Measurements from ENCODE around the gene NLRC4. TPM values are rescaled to one million over a fixed set of nuclear protein-coding genes. Genes with fewer than 3 reads are reported as not detected.

NLRC4 gene
- total and polyA plus RNA-seq, 8 donors, result 0.30 to 1.3 (median 0.83) TPM; not detected in 2

DNA sequence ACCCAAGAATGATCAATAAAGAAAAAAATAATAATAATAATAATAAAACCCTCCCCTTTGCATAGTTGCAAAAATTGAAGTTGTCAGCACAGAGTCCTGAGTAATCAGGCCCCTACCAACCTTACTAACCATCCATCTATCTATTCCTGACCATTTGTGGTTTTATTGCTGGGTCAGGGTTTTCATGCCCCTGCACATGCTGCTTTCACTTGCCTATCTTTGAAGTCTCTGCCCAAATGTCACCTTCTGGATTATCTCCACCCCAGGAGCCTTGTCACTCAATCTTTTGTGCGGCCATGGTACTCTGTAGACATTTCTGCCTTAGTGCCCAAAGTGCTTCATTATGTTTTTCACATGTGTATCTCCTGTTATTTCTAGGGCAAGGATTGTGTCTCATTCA is 63.9 kb downstream of the NLRC4 start:
- 86 to 95% (median 91%) methylated on average over 1 of the region's 1 CpG for WGBS, 5 donors
- intact Hi-C loops (cut with DNase I; ENCODE audit: low total_unique reads), result no loop called here

DNA sequence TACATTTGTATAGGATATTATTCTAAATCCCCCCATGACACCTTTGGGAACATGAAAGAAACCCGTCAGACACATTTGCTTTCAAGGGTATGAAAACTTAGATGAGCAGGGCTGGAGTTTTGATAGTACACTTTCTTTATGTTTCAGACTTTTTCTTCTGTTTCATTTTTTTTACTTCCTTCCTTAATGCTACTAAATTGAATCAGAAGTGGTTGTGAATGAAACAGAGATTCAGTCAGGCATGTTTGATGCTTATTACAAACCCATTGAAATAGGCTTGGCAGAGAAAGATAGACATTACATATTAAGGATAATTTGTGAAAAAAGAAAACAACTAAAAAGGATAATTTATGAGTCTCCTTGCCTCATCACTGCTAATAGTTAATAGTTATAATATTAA is 72.3 kb downstream of the NLRC4 start:
- Histone ChIP-seq H3K4me1 (no peaks in the 10 kb centered on the region), H3K4me3 (no peak overlapping the region), H3K36me3 (peaks cover 0 to 66% (median 62%) of the 10 kb centered on the region in 4 donors), H3K27ac (no peak overlapping the region), H3K27me3 (no peaks in the 10 kb centered on the region), H3K9me3 (no peaks in the 10 kb centered on the region)
- WGBS, 5 donors, result 69 to 90% (median 81%) methylated on average over 1 of the region's 1 CpG
- TF ChIP-seq EP300 (IDR thresholded peaks at IDR 0.05) (no peak), POLR2AphosphoS5 (IDR thresholded peaks at IDR 0.05) (no peak), POLR2A (IDR thresholded peaks at IDR 0.05) (no peak)
- TF ChIP-seq, protein P1, sequence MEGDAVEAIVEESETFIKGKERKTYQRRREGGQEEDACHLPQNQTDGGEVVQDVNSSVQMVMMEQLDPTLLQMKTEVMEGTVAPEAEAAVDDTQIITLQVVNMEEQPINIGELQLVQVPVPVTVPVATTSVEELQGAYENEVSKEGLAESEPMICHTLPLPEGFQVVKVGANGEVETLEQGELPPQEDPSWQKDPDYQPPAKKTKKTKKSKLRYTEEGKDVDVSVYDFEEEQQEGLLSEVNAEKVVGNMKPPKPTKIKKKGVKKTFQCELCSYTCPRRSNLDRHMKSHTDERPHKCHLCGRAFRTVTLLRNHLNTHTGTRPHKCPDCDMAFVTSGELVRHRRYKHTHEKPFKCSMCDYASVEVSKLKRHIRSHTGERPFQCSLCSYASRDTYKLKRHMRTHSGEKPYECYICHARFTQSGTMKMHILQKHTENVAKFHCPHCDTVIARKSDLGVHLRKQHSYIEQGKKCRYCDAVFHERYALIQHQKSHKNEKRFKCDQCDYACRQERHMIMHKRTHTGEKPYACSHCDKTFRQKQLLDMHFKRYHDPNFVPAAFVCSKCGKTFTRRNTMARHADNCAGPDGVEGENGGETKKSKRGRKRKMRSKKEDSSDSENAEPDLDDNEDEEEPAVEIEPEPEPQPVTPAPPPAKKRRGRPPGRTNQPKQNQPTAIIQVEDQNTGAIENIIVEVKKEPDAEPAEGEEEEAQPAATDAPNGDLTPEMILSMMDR (IDR thresholded peaks at IDR 0.05), result no peak
- intact Hi-C loops (cut with DNase I; ENCODE audit: low total_unique reads), result no loop called here
- DNase-seq, result no peak

More for the DNA sequence above, 63.9 kb downstream of the NLRC4 start:
- no peaks in the 10 kb centered on the region for H3K27me3 ChIP-seq
- H3K36me3 ChIP-seq, result peaks cover 23 to 92% (median 78%) of the 10 kb centered on the region in 4 donors
- no peak overlapping the region for H3K4me3 ChIP-seq
- no peaks in the 10 kb centered on the region for H3K4me1 ChIP-seq
- no peak for DNase-seq
- no peaks in the 10 kb centered on the region for H3K9me3 ChIP-seq
- no peak for TF ChIP-seq POLR2A (IDR thresholded peaks at IDR 0.05)
- TF ChIP-seq POLR2AphosphoS5 (IDR thresholded peaks at IDR 0.05), result no peak
- TF ChIP-seq EP300 (IDR thresholded peaks at IDR 0.05), result no peak
- TF ChIP-seq, protein P1 (IDR thresholded peaks at IDR 0.05), result no peak
- no peak overlapping the region for H3K27ac ChIP-seq

DNA sequence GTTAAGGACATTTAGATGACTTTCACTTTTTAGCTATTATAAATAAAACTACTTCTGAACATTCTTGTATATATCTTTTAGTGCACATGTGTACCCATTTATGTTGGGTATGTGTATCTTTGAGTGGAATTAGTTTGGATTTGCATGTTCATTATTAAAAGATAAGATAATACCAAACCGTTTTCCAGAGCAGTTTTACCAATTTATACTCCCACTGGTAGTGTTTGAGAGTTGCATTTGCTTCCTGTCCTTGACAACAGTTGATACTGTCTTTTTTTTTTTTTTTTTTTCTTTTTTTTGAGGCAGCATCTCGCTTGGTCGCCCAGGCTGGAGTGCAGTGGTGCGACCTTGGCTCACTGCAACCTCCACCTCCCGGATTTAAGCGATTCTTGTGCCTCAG is 75.7 kb downstream of the NLRC4 start:
- intact Hi-C loops (cut with DNase I; ENCODE audit: low total_unique reads), result no loop called here
- no peaks in the 10 kb centered on the region for H3K27me3 ChIP-seq
- H3K36me3 ChIP-seq, result peaks cover 7 to 71% (median 64%) of the 10 kb centered on the region in 4 donors
- TF ChIP-seq POLR2A (IDR thresholded peaks at IDR 0.05) (no peak), EP300 (IDR thresholded peaks at IDR 0.05) (no peak), POLR2AphosphoS5 (IDR thresholded peaks at IDR 0.05) (no peak)
- TF ChIP-seq, protein P1 (IDR thresholded peaks at IDR 0.05), result no peak
- no peak overlapping the region for H3K27ac ChIP-seq
- DNase-seq, result no peak
- no peaks in the 10 kb centered on the region for H3K9me3 ChIP-seq
- H3K4me1 ChIP-seq, result no peaks in the 10 kb centered on the region
- 78 to 89% (median 88%) methylated on average over 6 of the region's 6 CpGs for WGBS, 5 donors
- H3K4me3 ChIP-seq, result no peak overlapping the region

DNA sequence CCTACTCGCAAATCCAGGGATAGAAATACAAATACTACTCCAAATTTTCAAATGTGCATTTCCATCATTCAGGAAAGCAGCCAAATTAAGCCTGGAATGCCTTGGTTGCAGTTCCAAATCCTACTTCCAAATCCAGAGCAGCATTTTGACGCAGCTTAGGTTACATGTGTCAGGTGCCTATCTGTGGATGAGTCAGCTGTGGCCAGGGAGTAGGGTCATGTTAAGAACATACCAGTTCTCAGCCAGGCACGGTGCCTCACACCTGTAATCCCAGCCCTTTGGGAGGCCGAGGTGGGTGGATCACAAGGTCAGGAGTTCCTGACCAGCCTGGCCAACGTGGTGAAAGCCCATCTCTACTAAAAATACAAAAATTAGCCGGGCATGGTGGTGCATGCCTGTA is 82.0 kb downstream of the NLRC4 start:
- Histone ChIP-seq H3K4me1 (no peaks in the 10 kb centered on the region), H3K9me3 (no peaks in the 10 kb centered on the region), H3K36me3 (peaks cover 7 to 85% (median 79%) of the 10 kb centered on the region in 4 donors), H3K27ac (no peak overlapping the region), H3K4me3 (no peak overlapping the region), H3K27me3 (no peaks in the 10 kb centered on the region)
- intact Hi-C loops (cut with DNase I; ENCODE audit: low total_unique reads), result no loop called here
- TF ChIP-seq EP300 (IDR thresholded peaks at IDR 0.05), result no peak
- TF ChIP-seq POLR2A (IDR thresholded peaks at IDR 0.05), result no peak
- no peak for TF ChIP-seq POLR2AphosphoS5 (IDR thresholded peaks at IDR 0.05)
- TF ChIP-seq, protein P1 (IDR thresholded peaks at IDR 0.05), result no peak
- WGBS, 5 donors, result 95 to 98% (median 96%) methylated on average over 6 of the region's 6 CpGs
- DNase-seq, result no peak

Small RNA genes within 50 kb of the gene (small RNA-seq; reads per million reads assigned to genes)
- 0 reads per million in 4 donors for gene RNU6-647P

Other genes starting within 250 kb of the NLRC4 start
- gene DPY30, start 225.1 kb downstream of the NLRC4 start, total RNA-seq, result 10 to 100 TPM in 3 of 5 donors, 1 to 10 TPM in 2; 5.3 to 62.7 (median 26.6) TPM
- gene DPY30, start 225.1 kb downstream of the NLRC4 start, polyA plus RNA-seq, result 100 to 1,000 TPM in 1 of 3 donors, 10 to 100 TPM in 2; 94.9 to 127 (median 96.5) TPM
- gene SPAST, start 201.3 kb downstream of the NLRC4 start, total RNA-seq, result 10 to 100 TPM in 4 of 5 donors, 1 to 10 TPM in 1; 2.2 to 33.8 (median 23.0) TPM
- gene SPAST, start 201.3 kb downstream of the NLRC4 start, polyA plus RNA-seq, result 1 to 10 TPM; 2.4 to 3.1 (median 2.6) TPM
- 10 to 100 TPM in 3 of 5 donors, 1 to 10 TPM in 2; 7.5 to 64.8 (median 18.3) TPM for gene SLC30A6, start 99.0 kb downstream of the NLRC4 start, total RNA-seq
- gene SLC30A6, start 99.0 kb downstream of the NLRC4 start, polyA plus RNA-seq, result 1 to 10 TPM; 3.1 to 4.4 (median 3.5) TPM
- 10 to 100 TPM in 3 of 5 donors, 1 to 10 TPM in 2; 5.3 to 68.3 (median 13.3) TPM for gene YIPF4, start 13.0 kb upstream of the NLRC4 start, total RNA-seq
- gene YIPF4, start 13.0 kb upstream of the NLRC4 start, polyA plus RNA-seq, result 10 to 100 TPM in 1 of 3 donors, 1 to 10 TPM in 2; 6.0 to 14.3 (median 7.0) TPM
- 100 to 1,000 TPM in 2 of 5 donors, 10 to 100 TPM in 3; 62.3 to 361 (median 74.5) TPM for gene BIRC6, start 92.1 kb upstream of the NLRC4 start, total RNA-seq
- gene BIRC6, start 92.1 kb upstream of the NLRC4 start, polyA plus RNA-seq, result 10 to 100 TPM in 1 of 3 donors, 1 to 10 TPM in 2; 7.7 to 12.6 (median 7.9) TPM